DND-41 (cell line): ENCODE results near the gene OR2AT4.

Source experiments
- ATAC-seq: fragments of 200-7000 bp; cut with Tn5 transposase; 3 replicates; pipeline ENCODE4 v1.9.1; 2021; ENCODE audit warnings: low read depth; ENCODE audit not compliant: insufficient read depth
- DNase-seq: peaks from one replicate; pipeline ENCODE4 v3.0.0-alpha.2; 2020
- H2AFZ ChIP-seq: 2 replicates; pipeline ENCODE4 v1.6.0; 2012; ENCODE audit warnings: low read depth, low read length
- H3K27ac ChIP-seq: 2 replicates; pipeline ENCODE4 v1.5.1; 2012; ENCODE audit warnings: low read length, inconsistent platforms
- H3K27me3 ChIP-seq: fragments of 200-600 bp; sonication (generic); 2 replicates; pipeline ENCODE4 v1.6.0; 2012; ENCODE audit warnings: low read length, mild to moderate bottlenecking, inconsistent platforms; ENCODE audit not compliant: insufficient read depth, poor library complexity
- H3K36me3 ChIP-seq: 2 replicates; pipeline ENCODE4 v1.5.1; 2012; ENCODE audit warnings: low read length, inconsistent platforms; ENCODE audit not compliant: insufficient read depth
- H3K4me1 ChIP-seq: 2 replicates; pipeline ENCODE4 v1.5.1; 2012; ENCODE audit warnings: mild to moderate bottlenecking, low read length; ENCODE audit not compliant: insufficient read depth
- H3K4me2 ChIP-seq: 2 replicates; pipeline ENCODE4 v1.6.0; 2012; ENCODE audit warnings: mild to moderate bottlenecking, moderate library complexity, low read length, inconsistent platforms; ENCODE audit not compliant: insufficient read depth
- H3K4me3 ChIP-seq, 2 experiments: fragments of 200-600 bp in 1 of 2; shearing (Covaris generic) in 1 of 2; 2 replicates each; pipeline ENCODE4 v1.5.1; 2012 to 2016; ENCODE audit warnings: inconsistent platforms in 2 of 2, low read length in 2 of 2, mild to moderate bottlenecking in 2 of 2, low read depth in 1 of 2, moderate library complexity in 1 of 2
- H3K79me2 ChIP-seq: 2 replicates; pipeline ENCODE4 v1.6.0; 2012; ENCODE audit warnings: low read length, inconsistent platforms; ENCODE audit not compliant: insufficient read depth
- H3K9ac ChIP-seq: 2 replicates; pipeline ENCODE4 v1.6.0; 2012; ENCODE audit warnings: low read depth, mild to moderate bottlenecking, inconsistent platforms, low read length, moderate library complexity
- H3K9me3 ChIP-seq: 2 replicates; pipeline ENCODE4 v1.5.1; 2012; ENCODE audit warnings: low read length, moderate library complexity, mild to moderate bottlenecking, inconsistent platforms; ENCODE audit not compliant: insufficient read depth, severe bottlenecking
- H4K20me1 ChIP-seq: 2 replicates; pipeline ENCODE4 v1.6.0; 2012; ENCODE audit warnings: low read length; ENCODE audit not compliant: insufficient read depth
- CTCF ChIP-seq: IDR thresholded peaks from 2 replicates; pipeline ENCODE4 v1.5.1; 2012; ENCODE audit warnings: borderline replicate concordance, low read length, moderate library complexity, mild to moderate bottlenecking; ENCODE audit not compliant: poor library complexity, severe bottlenecking; ENCODE audit errors: extremely low read depth
- EZH2 ChIP-seq: IDR thresholded peaks from 3 replicates; pipeline ENCODE4 v1.6.1; 2012; ENCODE audit warnings: borderline replicate concordance, low read depth, mild to moderate bottlenecking, moderate library complexity, low read length, inconsistent platforms; ENCODE audit not compliant: severe bottlenecking

OR2AT4 gene

DNA sequence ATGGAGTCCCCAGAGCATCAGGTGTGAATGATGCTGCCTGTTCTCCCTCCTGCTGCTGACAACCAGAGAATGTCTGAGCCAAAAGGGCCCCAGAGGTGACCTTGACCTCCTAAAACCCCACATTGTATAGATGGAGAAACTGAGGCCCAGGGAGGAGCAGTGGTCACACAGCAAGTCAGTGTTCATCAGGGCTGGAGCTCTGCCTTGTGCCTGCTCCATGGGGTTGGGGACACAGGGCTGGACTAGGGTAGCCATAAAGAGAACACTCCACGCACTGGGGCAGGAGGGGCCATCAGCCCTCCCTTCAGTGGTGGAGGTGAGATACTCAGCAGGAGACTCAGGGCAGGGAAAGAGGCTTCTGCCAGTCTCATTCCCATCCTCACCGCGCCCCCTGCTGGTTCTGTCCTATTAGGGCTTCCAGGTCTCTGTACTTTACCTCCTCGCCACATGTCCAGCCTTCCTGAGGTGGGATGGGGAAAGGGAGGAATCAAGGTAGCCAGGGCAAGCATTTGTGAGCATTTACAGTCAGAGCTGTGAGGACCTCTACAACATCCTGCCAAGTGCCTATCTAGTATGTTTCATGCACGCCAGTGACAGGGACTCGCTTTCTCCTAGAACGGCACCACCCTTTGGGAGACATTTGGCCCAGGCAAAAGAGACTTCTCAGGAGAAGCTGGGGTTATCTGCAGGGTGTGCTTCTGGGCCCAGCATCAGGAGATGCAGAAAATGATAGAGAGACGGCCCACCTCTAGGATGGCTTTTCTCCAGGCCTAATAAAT lies 64.7 kb downstream of the OR2AT4 start:
- Histone ChIP-seq H3K27me3 (no peaks in the 10 kb centered on the region), H3K9me3 (no peaks in the 10 kb centered on the region), H3K79me2 (no peaks in the 10 kb centered on the region), H3K9ac (no peak overlapping the region), H3K4me3 (no peak overlapping the region), H3K27ac (no peak overlapping the region), H3K4me2 (no peak overlapping the region), H3K36me3 (no peaks in the 10 kb centered on the region), H3K4me1 (no peaks in the 10 kb centered on the region), H4K20me1 (no peaks in the 10 kb centered on the region), H2AFZ (no peak overlapping the region)
- DNase-seq (peak; percentile 53), ATAC-seq (peak; percentile 76)
- TF ChIP-seq EZH2, result no peak
- TF ChIP-seq CTCF, result peak; percentile 83
